Esophagus squamous epithelium (tissue), 5 donors: ENCODE data around the gene CBX5. TPM values are rescaled to one million over a fixed set of nuclear protein-coding genes. Genes with fewer than 3 reads are reported as not detected.

Experiments
- DNase-seq: peaks from one replicate; lab custom pipeline; 2025; lab: John Stamatoyannopoulos, UW
- H3K27ac ChIP-seq, 4 donors: fragments of 200-600 bp; sonication (generic); one replicate each; pipeline ENCODE4 v1.5.1; 2016 to 2019; ENCODE audit warnings: mild to moderate bottlenecking in 1 of 4
- H3K27me3 ChIP-seq, 4 donors: fragments of 200-600 bp; sonication (generic); 1 replicate in 3 of 4; 2 replicates in 1 of 4; pipeline versions ENCODE4 v1.5.1 to v1.6.0; 2017 to 2021; ENCODE audit warnings: antibody characterized with exemption in 1 of 4
- H3K36me3 ChIP-seq, 3 donors: fragments of 200-600 bp; sonication (generic); one replicate each; pipeline ENCODE4 v1.5.1; 2016 to 2019
- H3K4me1 ChIP-seq, 3 donors: fragments of 200-600 bp; sonication (generic); one replicate each; pipeline ENCODE4 v1.5.1; 2017 to 2019
- H3K4me3 ChIP-seq, 4 donors: fragments of 200-600 bp; sonication (generic); 1 replicate in 3 of 4; 2 replicates in 1 of 4; pipeline ENCODE4 v1.5.1; 2016 to 2019; ENCODE audit warnings: mild to moderate bottlenecking in 2 of 4, moderate library complexity in 1 of 4
- H3K9me3 ChIP-seq, 3 donors: fragments of 200-600 bp; sonication (generic); one replicate each; pipeline ENCODE4 v1.5.1; 2016 to 2019
- POLR2A ChIP-seq, 4 donors: fragments of 450-650 bp; IDR thresholded peaks; one replicate each; pipeline ENCODE4 v1.6.1; 2017; ENCODE audit warnings: antibody characterized with exemption in 4 of 4, mild to moderate bottlenecking in 4 of 4, moderate library complexity in 3 of 4
- WGBS, 2 donors: methylation state at CpG; one replicate each; pipeline ENCODE4 v1.1.5; 2018; 5-methylcytosine and 5-hydroxymethylcytosine counted together
- intact Hi-C: fragments of 100-400 bp; cut with DNase I; formaldehyde crosslinking; loops from one replicate; pipeline ENCODE4 v1.15.0; 2022
- total RNA-seq, 4 donors: library from RNA; depleted of rRNA; stranded (reverse); fragments of >200 nt; gene quantifications; one replicate each; pipeline ENCODE4 v1.1.0, GENCODE V29; 2016
- TF ChIP-seq, protein P1 (sequence below), 6 experiments: fragments of 450-650 bp in 4 of 6; fragments of 200-600 bp in 2 of 6; sonication (generic) in 2 of 6; IDR thresholded peaks; one replicate each; pipeline ENCODE4 v1.5.1; 2016 to 2019; ENCODE audit warnings: antibody characterized with exemption in 6 of 6, mild to moderate bottlenecking in 4 of 6, moderate library complexity in 4 of 6
- donor health status: DM: yes; HTN: yes; CAD: no.

Gene CBX5
- total RNA-seq, 4 donors from 2014 or later = 13.2 to 29.9 (median 23.7) TPM

DNA sequence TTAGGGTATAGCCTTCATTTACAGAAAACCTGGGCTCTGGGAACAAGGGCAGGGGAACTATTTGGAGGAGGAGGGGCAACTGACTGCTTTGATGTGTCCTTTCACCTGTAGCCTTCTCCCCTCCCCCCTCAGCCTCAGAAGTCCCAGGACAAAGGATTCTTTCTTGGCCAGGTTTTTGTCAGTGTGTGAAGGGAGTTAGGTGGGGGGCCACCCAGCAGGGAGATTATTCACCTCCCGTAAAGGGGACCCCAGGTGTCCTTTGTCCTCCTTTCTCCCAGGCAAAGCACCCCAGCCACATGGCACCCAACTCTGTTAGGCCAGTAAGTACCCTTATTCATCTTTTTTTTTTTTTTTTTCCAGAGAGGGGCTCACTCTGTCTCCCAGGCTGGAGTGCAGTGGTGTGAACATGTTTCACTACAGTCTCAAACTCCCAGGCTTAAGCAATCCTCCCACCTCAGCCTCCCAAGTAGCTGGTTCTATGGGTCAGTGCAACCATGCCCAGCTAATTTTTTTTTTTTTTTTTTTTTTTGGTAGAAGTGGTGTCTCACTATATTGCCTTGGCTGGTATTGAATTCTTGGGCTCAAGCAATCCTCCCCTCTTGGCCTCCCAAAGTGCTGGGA lies 21.6 kb upstream of the CBX5 start:
- WGBS, 2 donors = 80 to 100% methylated on average over 1 of the region's 1 CpG
- Histone ChIP-seq H3K27ac (no peak overlapping the region), H3K27me3 (peaks cover 0 to 57% (median 0%) of the 10 kb centered on the region in 4 donors)

DNA sequence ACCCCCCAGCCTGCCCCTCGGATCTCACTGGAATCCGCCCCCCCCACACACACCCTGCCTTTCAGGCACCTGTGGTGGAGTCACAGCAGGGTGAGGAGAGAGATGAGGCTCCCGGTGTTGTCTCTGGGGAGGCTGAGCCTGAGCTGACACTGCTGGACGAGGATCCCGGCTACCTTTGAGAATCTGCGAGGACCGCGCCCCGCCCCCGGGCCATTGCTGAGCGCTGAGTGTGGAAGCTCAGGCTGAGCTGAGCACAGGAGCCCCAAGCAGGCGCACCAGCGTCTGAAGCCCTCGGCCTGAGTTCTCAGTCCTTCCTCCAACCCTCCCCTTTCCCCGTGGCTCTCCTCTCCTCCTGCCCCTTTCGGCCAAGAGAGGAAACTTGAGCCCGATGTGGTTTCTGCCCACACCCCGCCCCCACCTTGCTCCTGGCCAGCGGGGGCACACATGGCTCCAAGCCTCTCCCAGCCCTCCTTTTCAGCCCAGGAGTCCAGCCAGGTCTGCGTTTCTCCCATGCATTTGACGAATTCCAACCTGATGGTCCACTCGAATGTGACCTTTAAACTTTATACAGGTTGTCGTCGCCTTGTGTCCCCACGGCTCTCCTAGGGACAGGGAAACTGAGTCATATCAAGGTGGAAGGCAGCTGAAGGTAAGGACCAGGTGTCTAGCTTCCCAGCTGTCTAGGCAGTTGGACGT lies 21.0 kb upstream of the CBX5 start, which contains the start of gene NFE2:
TSS of gene NFE2 (minus strand) at position 284 of the 696 bp plus-strand sequence. CDS start 5,767 bp downstream, outside the sequence.
- intact Hi-C loops = no loop called here
- no peak for DNase-seq
- Histone ChIP-seq H3K4me1 (peaks cover 17 to 37% (median 20%) of the 10 kb centered on the region in 3 donors), H3K27me3 (peaks cover 0 to 57% (median 0%) of the 10 kb centered on the region in 4 donors), H3K4me3 (peak within 1 kb of the TSS in 3 of 4 donors; percentile 20 to 53 (median 23)), H3K27ac (no peak within 1 kb of the TSS), H3K36me3 (no peaks in the 10 kb centered on the region), H3K9me3 (no peaks in the 10 kb centered on the region)
- no peak for TF ChIP-seq POLR2A (IDR thresholded peaks at IDR 0.05)
- TF ChIP-seq, protein P1, sequence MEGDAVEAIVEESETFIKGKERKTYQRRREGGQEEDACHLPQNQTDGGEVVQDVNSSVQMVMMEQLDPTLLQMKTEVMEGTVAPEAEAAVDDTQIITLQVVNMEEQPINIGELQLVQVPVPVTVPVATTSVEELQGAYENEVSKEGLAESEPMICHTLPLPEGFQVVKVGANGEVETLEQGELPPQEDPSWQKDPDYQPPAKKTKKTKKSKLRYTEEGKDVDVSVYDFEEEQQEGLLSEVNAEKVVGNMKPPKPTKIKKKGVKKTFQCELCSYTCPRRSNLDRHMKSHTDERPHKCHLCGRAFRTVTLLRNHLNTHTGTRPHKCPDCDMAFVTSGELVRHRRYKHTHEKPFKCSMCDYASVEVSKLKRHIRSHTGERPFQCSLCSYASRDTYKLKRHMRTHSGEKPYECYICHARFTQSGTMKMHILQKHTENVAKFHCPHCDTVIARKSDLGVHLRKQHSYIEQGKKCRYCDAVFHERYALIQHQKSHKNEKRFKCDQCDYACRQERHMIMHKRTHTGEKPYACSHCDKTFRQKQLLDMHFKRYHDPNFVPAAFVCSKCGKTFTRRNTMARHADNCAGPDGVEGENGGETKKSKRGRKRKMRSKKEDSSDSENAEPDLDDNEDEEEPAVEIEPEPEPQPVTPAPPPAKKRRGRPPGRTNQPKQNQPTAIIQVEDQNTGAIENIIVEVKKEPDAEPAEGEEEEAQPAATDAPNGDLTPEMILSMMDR (IDR thresholded peaks at IDR 0.05) = no peak
- 11 to 21% methylated on average over 9 to 10 of the region's 26 CpGs for WGBS, 2 donors

More for the DNA sequence above, 21.6 kb upstream of the CBX5 start:
- H3K4me1 ChIP-seq = peaks cover 17 to 39% (median 22%) of the 10 kb centered on the region in 3 donors
- H3K36me3 ChIP-seq = no peaks in the 10 kb centered on the region
- H3K4me3 ChIP-seq = no peak overlapping the region
- TF ChIP-seq POLR2A (IDR thresholded peaks at IDR 0.05) = no peak
- TF ChIP-seq, protein P1 (IDR thresholded peaks at IDR 0.05) = no peak
- intact Hi-C loops = no loop called here
- H3K9me3 ChIP-seq = no peaks in the 10 kb centered on the region
- no peak for DNase-seq

DNA sequence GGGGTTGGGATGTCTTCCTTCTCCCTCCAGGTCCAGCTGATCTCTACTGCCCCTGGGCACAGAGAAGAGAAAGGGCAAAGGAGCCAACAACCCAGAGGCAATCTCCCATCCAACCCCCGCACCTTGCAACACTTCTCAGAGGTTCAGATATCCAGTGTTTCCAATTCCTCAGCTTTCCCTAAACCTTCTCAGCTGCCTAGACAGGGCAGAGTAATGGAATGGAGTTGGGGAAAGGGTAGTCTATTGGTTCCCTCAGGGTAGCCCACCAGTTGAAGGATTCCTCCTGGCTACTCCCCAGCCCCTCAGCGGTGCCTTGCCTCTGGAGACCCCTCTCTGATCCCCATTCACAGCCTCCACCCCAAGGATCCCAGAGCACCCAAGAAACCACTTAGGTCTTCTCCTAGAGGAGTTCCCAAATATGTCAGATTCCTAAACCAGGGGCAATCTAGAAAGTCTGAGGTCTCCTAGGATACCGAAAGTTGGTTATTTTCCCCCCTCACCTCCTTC lies 20.4 kb upstream of the CBX5 start:
- H3K9me3 ChIP-seq = no peaks in the 10 kb centered on the region
- TF ChIP-seq POLR2A (IDR thresholded peaks at IDR 0.05) = no peak
- TF ChIP-seq, protein P1 (IDR thresholded peaks at IDR 0.05) = no peak
- WGBS, 2 donors = 32 to 38% methylated on average over 3 of the region's 3 CpGs
- DNase-seq = no peak
- H3K27me3 ChIP-seq = peaks cover 0 to 57% (median 0%) of the 10 kb centered on the region in 4 donors
- H3K4me1 ChIP-seq = peaks cover 17 to 37% (median 20%) of the 10 kb centered on the region in 3 donors
- intact Hi-C loops = no loop called here
- H3K4me3 ChIP-seq = peak overlapping the region in 3 of 4 donors; percentile 20 to 53 (median 23)
- no peaks in the 10 kb centered on the region for H3K36me3 ChIP-seq
- no peak overlapping the region for H3K27ac ChIP-seq

DNA sequence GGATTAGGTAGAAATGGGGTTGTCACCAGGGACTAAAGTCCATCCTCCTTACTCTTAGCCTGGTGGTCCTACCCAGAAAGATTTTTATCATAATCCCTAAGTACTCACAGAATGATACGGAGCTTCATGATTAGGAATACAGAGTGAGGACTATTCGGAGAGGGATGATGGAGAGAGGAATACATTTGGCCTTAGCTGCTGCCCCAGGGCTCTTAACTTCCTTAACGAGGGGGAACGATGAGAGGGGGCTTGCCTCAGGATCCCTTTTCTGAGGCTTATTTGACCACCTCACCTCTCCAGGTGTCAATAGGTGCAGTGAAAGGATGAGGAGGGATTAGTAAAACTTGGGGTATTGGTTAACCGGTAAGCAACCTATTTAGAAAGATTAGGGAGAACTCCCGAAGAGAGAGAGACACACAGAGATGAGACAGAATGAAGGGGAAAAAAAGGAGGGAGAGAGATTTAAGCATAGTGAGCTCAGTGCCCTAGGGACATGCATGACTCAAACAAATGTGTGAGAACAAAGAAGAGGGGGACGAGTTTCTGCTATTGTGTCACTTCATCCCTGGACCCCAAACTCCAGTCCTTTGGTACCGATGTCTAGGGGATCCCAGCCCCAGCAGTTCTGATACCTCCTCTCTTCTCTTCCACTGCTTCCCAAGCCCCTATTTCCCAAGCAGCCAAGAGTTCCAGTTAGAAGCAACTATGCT lies 19.7 kb upstream of the CBX5 start:
- TF ChIP-seq, protein P1 (IDR thresholded peaks at IDR 0.05) = no peak
- no peak for TF ChIP-seq POLR2A (IDR thresholded peaks at IDR 0.05)
- peaks cover 0 to 55% (median 0%) of the 10 kb centered on the region in 4 donors for H3K27me3 ChIP-seq
- WGBS, 2 donors = 27 to 29% methylated on average over 8 of the region's 8 CpGs

More for the DNA sequence above, 19.7 kb upstream of the CBX5 start:
- peaks cover 17 to 35% (median 20%) of the 10 kb centered on the region in 3 donors for H3K4me1 ChIP-seq
- no peak overlapping the region for H3K27ac ChIP-seq
- peak overlapping the region in 1 of 4 donors; percentile 53 for H3K4me3 ChIP-seq
- no peaks in the 10 kb centered on the region for H3K36me3 ChIP-seq
- intact Hi-C loops = loop anchor here (10.0 kb wide), 1 partner anchor 65 kb away; the partner anchor contains the start of gene GPR84
- H3K9me3 ChIP-seq = no peaks in the 10 kb centered on the region
- DNase-seq = no peak
